Activated CD8-positive, alpha-beta memory T cell treated with anti-CD3 and anti-CD28 coated beads for 48 hours (primary cell): ENCODE data around the gene MAGI1.

Experiments
- DNase-seq, 3 experiments: peaks; one replicate each; pipeline ENCODE4 v3.0.0-alpha.2; 2020; ENCODE audit warnings: low read depth in 2 of 3, low spot score in 2 of 3

MAGI1 gene

GRCh38 chr3:65600888-65601287, 437.8 kb downstream of the MAGI1 start:
- no peak for DNase-seq

- DNase-seq: no peak
Observed at GRCh38 chr3:65597952-65598413, 440.7 kb downstream of the MAGI1 start.

- no peak for DNase-seq
Observed at GRCh38 chr3:65597226-65597951, 441.3 kb downstream of the MAGI1 start.

GRCh38 chr3:65596571-65597225, 442.0 kb downstream of the MAGI1 start:
- DNase-seq: no peak

- no peak for DNase-seq
Observed at GRCh38 chr3:65596029-65596300, 442.8 kb downstream of the MAGI1 start.

GRCh38 chr3:65595222-65596028, 443.3 kb downstream of the MAGI1 start:
- no peak for DNase-seq

GRCh38 chr3:65593780-65594752, 444.7 kb downstream of the MAGI1 start:
- no peak for DNase-seq

- no peak for DNase-seq
Observed at GRCh38 chr3:65591313-65591712, 447.4 kb downstream of the MAGI1 start.

- no peak for DNase-seq
Observed at GRCh38 chr3:65588884-65589283, 449.8 kb downstream of the MAGI1 start.

- DNase-seq: no peak
Observed at GRCh38 chr3:65587650-65588439, 450.9 kb downstream of the MAGI1 start.

GRCh38 chr3:65584913-65585312, 453.8 kb downstream of the MAGI1 start:
- DNase-seq: no peak

GRCh38 chr3:65584002-65584401, 454.7 kb downstream of the MAGI1 start:
- no peak for DNase-seq

- DNase-seq: no peak
Observed at GRCh38 chr3:65583188-65583587, 455.5 kb downstream of the MAGI1 start.

GRCh38 chr3:65582012-65582717, 456.6 kb downstream of the MAGI1 start:
- no peak for DNase-seq

- no peak for DNase-seq
Observed at GRCh38 chr3:65581313-65581712, 457.4 kb downstream of the MAGI1 start.

GRCh38 chr3:65578861-65579260, 459.9 kb downstream of the MAGI1 start:
- DNase-seq: no peak

- DNase-seq: no peak
Observed at GRCh38 chr3:65577843-65578430, 460.8 kb downstream of the MAGI1 start.

- DNase-seq: no peak
Observed at GRCh38 chr3:65576966-65577365, 461.8 kb downstream of the MAGI1 start.

- no peak for DNase-seq
Observed at GRCh38 chr3:65576228-65576627, 462.5 kb downstream of the MAGI1 start.
